GM21825 (cell line): Measurements from ENCODE around the gene TCF15.

Experiments used
- ATAC-seq: cut with Tn5 transposase; IDR thresholded peaks from one replicate; pipeline ENCODE4 v1.9.1; 2021; ENCODE audit warnings: mild to moderate bottlenecking, moderate library complexity; ENCODE audit not compliant: unreplicated experiment

The TCF15 gene, protein sequence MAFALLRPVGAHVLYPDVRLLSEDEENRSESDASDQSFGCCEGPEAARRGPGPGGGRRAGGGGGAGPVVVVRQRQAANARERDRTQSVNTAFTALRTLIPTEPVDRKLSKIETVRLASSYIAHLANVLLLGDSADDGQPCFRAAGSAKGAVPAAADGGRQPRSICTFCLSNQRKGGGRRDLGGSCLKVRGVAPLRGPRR

DNA sequence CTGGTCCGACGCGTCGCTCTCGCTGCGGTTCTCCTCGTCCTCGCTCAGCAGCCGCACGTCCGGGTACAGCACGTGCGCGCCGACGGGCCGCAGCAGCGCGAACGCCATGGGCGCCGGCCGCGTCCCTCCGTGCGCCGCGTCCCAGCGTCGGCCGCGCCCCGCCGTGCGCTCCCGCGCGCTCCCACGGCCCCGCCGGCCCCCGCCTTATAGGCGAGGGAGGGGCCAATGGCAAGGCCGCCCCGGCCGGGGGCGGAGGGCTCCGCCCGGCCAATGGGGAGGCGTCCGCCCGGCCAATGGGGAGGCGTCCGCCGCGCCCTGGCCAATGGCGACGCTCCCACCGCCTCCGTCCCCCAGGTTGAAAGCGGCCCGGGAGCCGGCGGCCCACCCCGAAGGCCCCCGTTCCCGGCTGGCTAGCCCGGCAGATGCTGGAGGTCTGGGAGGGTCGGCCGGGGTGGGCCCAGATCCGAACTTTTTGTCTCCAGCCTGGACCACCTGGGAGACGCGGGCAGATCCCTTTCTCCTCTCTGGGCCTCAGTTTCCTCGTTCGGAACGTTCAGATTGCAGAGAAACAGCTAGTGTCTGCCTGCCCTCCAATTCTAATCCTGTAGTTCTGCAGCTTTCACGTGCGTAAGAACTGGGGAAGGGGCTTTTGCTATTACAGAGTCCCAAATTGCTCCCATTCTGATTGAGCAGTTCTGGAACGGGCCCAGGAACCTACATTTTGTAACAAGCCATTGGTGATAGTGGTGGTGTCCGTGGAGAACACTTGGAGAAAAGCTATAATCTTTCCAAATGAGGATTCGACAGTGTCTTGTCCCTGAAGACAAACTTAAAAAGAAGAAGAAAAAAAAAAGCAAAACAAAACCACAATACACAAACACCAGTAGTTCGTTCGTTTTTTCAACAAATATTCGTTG, at the start of gene TCF15:
Gene TCF15, minus strand, starts transcription at position 180 of the 917 bp plus-strand sequence. Its CDS starts 72 bp downstream, at position 108.
- ATAC-seq: no peak

DNA sequence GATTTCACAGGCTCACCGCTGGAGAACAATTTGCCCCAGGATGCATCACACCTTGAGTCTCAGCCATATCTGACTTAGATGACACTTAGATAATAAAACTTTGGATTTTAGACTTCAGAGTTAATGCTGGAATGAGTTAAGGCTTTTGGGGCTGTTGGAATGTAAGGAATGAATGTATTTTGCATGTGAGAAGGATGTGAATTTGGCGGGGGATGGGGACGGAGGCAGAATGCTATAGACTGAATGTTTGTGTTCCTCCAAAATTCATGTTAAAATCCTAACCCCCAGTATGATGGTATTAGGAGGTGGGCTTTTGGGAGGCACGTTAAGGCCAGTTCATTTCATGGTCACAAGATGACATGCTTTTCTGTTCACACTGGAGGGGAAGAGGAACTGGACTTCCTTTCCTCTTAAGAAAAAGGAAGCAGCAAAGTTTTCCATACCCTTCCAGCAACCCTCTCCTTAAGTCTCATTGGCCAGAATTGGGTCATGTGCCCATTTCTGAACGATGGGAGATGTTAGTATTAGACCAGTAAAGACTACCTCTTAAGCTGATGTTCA, 48.7 kb upstream of the TCF15 start:
- ATAC-seq: no peak

DNA sequence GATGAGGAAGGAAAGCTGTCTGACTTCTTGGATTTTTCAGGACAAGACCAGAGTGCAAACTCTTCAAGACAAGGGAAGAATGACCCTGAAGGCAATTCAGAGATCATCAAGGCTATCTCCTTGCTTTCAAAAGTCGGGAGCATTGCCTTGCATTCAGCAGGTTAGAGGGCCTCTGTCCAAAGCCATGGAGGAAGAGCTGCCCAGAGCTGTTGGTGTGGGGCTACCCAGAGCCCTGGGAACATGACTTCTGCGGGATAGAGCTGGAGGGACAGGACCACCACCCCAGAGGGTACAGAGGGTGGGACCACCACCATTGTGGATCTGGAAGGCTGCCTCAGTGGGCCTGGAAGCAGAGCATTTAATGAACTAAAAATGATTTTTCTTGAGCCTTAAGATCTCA, 48.1 kb upstream of the TCF15 start:
- no peak for ATAC-seq

DNA sequence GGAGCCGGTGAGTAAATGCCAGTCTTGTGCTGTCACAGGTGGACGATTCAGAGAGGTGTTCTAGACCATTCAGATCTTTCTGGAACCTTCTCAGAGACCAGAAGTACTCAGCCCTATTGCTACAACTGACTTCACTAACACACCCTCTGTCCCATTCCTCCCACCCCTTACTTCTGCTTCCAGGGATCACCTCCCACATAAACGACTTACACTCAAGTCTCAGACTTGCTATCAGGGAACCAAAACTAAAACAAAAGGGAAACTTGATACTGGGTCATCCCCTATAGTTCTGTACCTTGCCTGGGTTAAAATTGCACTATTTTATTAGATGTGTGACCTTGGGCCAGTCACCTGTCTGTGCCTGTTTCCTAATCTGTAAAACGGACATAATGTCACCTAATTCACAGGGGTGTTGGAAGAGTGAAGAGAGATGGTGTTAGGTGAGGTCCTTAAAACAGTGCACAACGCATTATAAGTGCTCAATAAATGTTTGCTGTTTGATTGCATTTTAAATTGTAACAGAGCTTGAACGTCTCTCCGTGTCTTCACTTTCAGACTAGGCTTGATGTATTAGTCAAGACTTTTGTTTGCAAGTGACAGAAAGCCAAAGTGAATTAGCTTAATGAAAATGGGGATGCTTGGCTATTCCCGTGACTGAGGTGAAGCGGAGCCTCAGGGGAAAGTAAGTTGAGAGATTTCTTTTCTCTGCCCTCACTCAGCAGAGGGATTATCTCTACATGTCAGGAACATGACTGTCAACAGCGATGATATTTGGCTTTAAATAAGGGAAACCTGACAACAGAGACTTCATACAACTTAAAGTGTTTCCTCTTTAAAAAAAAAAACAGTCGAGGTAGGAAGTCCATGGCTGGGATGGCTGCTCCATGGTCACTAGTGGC, 45.9 kb upstream of the TCF15 start:
- ATAC-seq: no peak

DNA sequence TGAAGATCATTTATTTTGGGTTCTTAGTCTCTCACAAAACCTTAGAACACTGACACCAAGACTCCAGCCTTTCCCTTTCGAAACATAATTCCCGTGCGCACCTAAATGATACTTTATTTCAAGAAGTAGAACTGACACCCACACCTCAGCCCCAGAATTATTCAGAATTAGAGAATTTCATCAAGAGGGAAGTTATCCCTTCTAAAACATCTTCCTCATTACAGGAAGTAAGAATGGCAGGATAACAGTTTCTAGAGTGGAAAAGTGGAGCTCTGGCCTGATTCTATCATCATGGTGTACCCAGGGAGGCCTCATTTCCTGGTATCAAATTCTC, 44.3 kb upstream of the TCF15 start:
- no peak for ATAC-seq

DNA sequence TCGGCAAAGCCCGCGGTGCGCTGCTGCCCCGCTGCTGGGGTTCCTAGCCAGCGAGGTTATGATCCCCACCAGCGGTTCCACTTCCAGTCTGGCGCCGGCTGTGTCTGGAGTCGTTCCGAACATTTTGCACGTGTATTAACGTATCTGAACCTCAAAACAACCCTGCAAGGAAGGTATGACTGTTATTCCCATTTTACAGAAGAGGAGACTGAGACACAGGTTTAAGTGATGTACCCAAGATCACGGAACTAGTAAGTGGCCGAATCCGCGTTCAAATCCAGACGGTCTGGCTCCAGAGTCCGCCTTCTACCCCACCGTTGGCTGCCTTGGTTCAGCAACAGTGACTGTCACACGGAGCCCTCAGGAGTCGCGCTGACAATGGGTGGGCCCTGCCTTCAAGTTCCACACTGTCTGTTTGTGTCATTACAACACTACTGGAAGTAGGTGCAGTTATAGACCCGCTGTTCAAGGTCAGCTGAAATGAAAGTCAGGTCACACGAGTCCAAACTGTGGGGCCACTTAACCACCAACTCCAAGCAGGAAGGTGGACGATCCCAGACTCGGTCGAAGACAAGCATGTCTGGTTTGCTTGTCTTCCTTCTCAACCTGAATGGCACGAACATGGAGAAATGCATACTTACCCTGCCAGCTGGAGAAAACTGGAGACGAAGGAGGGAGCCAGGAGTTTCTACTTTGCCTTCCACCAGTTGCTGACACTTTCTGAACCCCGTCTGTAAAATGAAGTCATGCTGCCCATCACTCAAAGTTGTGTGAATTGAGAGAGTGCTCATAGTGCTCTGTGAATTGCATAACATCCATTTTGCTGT, 43.7 kb upstream of the TCF15 start:
- ATAC-seq: no peak

DNA sequence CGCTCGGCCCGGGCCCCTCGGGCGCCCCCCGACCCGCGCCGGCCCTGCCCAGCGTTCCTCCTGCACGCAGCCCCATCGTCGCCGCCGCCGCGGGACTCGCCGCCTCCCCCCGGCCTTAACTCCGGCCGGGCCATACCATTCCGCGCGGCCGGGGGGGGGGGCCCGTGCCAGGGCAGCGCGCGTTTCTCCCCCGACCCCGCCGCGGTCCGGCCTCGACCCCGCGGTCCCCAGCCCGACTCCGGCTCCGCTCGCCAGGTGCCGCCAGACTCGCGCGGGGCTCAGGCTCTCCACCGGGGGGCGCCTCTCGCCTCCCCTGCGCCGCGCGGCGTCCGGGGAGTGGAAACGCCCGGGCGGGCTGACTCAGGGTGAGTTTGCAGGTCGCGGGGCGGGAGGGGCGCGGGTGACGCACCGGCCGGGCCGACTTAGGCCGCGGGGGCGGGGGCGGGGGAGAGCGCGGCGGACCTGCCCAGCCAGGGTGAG, 43.0 kb upstream of the TCF15 start, which contains the start of gene SRXN1:
Gene SRXN1, minus strand, starts transcription at position 91 of the 480 bp plus-strand sequence. Its CDS starts 15 bp downstream, at position 76.
- peak; percentile 85 for ATAC-seq

DNA sequence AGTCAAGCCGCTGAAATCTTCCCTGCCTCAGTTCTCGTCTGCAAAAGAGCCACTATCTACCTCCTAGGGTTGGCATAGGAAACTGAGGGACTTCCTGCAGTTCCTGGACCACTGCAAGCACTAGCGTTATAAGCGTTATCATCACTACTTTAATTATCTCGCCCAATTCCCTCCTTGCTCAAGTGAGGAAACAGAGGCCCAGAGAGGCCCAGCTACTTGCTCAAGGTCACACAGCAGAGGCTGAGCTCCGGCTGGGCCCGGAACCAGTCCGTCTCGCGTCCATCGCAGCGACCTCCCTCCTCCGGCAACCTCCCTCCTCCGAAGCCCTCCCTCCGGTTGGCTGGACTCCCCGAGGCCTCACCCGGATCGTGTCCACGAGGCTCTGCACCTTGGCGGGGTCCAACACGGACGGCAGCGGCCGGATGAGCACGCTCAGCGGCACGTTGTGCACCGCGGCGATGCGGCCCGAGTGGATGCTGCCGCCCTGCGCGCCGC, 42.6 kb upstream of the TCF15 start:
- ATAC-seq: no peak

DNA sequence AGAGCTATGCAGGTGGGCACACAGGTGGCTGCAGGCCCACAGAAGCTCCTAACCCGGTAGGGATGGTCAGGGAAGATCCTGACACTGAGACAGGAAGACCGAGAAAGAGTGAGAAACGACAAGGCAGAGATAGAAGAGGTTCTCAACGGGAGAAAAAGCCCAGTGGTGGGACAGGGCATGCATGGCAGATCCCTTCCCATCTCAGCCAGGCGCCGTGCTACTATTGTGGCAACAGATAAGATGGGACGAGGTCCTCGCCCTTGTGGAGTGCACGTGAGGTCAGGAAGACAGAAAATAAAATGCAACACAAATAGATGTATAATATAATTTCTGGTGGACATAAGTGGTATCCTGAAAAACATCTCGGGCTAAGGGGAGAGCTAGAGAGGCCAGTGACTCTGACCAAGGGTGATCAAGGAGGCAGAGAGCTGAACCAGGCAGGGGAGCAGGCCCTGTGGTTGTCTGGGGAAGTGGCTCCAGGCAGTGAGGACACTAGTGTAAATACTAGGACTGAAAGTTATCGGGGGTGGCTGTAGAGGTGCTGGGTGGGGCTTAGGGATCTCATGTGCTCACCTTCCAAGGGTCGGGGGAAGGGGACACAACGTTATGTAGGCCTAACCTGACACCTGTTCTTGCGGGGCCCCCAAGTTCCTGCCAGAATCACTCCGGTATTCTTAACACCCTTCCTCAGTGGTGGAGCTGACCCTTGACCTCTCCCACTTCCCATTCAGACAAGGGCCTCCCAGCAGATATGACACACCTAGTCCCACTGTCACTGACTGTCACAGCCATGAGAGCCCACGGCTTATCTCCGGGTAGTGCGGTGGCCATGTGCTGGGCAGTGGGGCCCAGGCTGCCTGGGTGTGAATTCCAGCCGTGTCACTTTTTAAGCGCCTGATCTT, 41.9 kb upstream of the TCF15 start:
- no peak for ATAC-seq

DNA sequence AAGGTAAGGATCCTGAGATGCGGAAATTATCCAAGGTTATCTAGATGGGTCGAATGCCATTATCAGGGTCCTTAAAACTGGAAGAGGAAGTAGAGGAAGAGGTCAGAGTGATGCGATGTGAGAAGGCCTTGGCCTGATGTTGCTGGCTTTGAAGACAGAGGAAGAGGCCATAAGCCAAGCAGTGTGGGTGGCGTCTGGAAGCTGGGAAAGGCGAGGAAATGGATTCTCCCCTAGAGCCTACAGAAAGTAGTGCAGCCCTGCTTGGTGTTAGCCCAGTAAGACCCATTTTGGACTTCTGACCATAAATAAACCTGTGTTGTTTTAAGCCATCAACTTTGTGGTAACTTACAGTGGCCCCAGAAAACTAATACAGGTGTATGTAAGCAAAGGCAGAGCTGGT, 40.8 kb upstream of the TCF15 start:
- no peak for ATAC-seq

DNA sequence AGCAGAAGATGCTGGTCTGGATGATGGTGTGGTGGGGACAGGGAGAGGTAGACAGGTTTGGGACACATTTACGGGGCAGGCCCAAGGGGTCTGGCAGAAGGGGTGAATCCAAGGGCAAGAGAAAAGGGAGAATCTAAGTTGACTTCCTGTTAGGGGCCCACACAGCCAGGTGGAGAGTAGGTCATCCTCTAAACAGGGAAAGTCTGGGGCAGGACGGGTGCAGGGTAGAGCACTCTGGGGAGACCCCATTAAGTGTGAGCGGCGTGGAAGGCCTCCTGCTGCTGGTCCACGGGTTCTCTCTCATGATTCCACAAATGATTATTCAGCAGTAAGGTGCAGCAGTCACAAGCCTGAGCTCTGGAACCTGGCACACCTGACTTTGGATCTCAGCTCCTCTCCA, 40.2 kb upstream of the TCF15 start:
- ATAC-seq: no peak

DNA sequence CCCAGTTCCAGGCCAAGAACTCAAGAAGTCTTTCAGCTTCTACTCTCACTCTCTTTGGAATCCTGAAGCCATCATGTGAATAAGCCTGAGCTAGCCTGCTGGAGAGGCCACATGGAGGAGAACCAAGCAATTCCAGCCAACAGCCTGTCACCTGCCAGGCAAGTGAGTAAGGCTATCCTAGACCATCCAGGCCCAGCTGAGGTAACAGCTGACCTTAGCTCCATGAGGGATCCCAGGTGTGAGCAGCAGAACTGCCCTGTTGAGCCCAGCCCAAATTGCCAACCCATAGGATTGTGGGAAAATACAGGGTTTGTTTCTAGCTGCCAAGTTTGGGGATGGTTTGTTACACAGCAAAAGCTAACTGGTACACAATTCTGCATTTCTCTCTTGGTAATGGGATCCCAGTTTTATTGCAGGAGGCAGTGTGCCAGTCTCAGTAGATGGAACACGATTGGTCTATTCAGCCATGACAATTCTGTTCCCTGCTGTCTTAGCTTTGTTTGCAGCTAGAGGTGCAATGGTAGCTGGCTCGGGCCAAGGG, 37.4 kb upstream of the TCF15 start:
- ATAC-seq: no peak

DNA sequence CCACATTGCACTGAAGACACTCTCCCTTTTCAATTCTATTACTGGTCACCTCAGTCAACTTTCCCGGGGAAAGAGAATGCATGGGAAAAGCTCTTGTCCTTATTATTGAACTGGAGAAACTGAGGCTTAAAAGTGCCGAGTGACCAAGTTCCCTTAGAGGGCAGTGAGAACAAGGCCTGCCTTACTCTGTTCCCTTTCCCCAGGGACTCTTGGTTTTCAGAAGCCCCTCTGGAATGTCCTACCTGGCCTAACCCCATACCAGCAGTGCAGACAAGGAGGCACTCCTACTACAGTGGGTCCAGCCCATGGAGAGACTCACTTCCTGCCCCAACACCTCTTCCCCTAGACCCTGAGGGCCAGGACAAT, 36.7 kb upstream of the TCF15 start:
- no peak for ATAC-seq

DNA sequence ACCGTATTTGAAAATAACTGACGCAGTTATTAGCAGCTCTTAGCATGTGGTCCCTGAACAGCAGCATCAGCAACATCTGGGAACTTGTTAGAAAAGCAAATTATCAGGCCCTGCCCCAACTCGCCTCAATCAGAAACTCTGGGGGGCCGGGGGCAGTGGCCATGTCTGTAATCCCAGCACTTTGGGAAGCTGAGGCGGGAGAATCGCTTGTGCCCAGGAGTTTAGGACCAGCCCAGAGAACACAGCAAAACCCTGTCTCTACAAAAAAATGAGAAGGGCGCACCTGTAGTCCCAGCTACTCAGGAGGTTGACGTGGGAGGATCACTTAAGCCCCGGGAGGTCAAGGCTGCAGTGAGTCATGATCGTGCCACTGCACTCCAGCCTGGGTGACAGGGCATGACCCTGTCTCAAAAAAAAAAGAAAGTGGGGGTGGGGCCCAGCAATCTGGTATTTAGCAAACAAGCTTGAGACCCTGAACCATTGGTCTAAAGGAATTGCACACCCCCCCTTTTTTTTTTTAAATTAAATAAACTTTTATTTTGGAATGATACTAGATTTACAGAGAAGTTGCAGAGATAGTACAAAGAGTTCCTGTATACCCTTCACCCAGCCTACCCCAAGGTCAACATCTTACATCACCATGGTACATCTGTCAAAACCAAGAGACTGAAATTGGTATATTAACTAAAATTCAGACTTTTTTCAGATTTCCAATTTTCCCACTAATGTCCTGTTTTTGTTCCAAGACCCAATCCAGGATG, 36.2 kb upstream of the TCF15 start:
- ATAC-seq: no peak

DNA sequence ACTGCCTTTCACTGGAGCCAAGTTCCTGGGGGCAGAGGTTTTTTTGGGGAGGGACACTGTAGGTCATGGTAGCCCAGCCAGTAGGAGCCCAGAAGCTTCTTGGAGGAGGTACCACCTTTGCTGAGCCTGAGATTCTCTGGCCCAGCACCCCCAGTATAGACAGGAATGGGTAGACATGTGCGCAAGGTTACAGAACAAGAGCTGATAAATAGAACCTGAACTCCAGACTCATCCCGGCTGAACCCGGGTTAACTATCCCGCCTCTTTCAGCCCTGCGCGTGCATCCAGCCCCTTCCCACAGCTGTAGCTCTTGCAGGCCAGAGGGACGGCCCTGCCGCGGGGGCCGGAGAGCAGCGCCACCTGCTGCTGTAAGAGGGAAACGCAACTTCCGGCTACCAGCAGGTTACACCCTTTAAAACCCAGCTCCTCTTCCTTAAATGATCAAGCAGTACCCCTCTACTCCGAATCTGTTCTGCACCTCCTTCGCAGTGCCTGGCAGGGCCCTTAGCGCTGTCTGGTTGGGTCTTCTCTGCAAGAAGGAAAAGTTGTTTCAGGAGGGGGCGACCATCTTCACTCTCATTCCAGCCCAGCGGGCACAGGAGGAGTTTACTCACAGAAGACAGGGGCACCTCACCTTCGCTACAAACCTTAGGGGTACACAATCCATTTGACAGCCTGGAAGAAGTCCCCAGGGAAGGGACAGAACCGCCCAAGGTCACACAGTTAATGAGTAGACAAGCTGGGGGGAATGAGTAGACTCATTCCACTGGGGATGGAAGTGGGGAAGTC, 35.4 kb upstream of the TCF15 start:
- peak; percentile 76 for ATAC-seq

DNA sequence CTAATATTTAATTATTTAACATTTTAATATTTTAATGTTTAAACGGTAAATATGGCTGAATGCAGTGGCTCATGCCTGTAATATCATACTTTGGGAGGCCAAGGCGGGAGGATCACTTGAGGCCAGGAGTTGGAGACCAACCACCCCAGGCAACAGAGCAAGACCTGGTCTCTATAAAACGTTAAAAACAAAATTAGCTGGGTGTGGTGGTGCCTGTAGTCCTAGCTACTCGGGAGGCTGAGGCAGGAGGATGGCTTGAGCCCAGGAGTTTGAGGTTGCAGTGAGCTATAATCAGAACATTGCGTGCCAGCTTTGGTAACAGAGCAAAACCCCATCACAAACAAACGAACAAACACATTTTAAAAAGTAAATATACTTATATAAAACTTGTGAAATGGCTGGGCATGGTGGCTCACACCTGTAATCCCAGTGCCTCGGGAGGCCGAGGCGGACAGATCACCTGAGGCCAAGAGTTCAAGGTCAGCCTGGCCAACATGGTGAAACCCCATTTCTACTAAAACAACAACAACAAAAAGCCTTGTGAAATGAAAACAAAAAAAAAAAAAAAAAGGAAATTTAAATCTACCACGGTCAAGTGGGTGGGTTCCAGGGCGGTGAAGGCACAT, 34.7 kb upstream of the TCF15 start:
- no peak for ATAC-seq
